NCI-H226 (cell line): Measurements from ENCODE around the gene CATSPERE.
"Not testable (repeated sequence)": the region's sequence is repeated elsewhere in the genome, so short reads cannot be mapped to it uniquely, and the experiment has no call there.

Source experiments
- DNase-seq: peaks from one replicate; pipeline ENCODE4 v3.0.0-alpha.2; 2015

CATSPERE gene

DNA sequence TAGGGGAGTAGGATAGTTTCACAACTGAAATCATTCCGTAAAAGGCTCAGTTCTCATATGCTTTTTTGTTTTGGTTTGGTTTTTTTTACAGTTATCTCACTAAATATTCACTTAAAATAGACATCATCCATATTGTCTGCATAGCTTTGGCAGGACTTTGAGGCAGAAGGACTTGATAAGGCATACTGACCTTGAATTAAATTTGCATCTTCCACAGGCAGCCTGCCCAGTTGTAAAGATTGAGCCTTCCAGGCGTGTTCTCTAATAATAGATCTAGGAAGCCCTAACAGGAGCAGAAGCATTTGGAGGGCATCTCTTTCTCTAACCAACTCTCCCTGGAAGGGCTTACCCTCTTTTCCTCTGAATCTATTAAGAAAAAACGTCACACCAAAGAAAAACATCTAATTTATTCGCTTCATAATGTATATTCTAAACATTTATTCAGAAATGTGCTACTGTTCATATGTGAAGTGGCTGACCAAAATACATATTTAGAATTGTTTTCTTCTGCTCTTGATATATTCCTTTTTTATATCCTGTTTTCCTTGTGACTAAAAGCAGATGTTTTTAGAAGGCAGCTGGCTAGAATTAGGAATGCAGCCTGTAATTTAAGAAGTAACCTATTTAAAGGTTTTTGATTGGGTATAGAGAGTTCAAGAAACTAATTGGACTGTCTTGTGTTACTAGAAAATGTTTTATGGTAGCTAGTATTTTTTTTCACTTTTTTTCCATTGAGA lies 212.0 kb downstream of the CATSPERE start:
- DNase-seq: no peak

DNA sequence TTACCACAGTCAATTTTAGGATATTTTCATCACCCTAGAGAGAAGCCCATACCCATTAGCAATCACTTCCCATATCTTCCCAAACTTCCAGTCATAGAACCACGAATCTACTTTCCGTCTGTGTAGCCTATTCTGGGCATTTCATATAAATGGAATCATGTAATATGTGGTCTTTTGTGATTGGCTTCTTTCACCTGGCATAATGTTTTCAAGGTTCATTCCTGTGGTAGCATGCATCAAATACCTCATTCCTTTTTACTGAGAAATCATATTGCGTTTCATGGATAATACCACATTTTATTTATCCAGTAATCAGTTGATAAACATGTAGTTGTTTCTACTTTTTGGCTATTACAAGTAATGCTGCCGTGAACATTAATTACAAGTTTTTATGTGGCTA lies 213.4 kb downstream of the CATSPERE start:
- peak; percentile 37 for DNase-seq

DNA sequence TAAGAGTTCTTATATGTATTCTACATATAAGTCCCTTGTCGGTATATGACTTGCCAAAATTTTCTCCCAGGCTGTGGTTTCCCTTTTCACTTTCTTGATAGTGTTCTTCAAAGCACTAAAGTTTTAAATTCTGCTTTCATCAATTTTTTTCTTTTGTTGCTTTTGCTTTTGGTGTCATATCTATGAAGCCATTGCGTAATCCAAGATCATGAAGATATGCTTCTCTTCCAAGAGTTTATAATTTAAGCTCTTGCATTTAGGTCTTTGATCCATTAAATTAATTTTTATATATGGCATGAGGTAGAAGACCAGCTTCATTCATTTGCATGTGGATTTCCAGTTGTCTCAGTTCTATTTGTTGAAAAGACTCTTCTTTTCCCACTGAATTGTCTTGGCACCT lies 214.1 kb downstream of the CATSPERE start:
- DNase-seq: no peak

DNA sequence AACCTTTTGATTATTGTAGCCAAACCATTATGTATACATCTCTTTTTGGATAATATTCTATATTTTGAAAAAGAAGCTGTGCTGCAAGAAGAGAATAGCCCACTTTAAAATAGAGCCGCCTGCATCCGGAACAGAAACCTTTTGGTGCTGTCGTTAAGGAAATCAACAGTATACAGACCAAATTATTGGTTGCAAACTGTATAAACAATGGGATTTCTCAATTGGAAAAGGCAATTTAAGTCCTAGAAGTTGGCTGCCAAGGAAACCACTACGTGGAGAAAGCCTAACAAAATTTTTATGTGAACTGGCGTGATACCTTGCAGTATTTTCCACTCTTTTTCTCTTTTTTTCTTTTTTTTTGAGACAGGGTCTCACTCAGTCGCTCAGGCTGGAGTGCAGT lies 217.6 kb downstream of the CATSPERE start:
- DNase-seq: no peak

DNA sequence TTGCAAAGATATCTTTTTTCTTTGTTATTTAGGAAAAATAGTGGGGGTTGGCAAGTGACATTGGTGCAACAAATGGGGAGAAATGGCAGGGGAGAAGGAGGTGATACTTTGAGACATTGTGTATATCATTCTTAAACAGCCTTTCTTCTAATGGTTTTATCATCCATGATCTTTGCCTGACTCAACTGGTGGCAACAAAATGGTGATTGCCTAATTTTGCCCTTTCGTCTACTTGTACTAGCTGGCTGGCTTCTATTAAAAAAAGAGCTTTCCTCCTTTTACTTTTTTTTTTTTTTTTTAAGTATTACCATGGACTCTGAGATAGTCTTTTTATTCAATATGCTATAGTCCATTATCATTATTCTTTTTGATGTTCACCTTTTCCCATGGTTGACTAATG lies 219.6 kb downstream of the CATSPERE start:
- no peak for DNase-seq

DNA sequence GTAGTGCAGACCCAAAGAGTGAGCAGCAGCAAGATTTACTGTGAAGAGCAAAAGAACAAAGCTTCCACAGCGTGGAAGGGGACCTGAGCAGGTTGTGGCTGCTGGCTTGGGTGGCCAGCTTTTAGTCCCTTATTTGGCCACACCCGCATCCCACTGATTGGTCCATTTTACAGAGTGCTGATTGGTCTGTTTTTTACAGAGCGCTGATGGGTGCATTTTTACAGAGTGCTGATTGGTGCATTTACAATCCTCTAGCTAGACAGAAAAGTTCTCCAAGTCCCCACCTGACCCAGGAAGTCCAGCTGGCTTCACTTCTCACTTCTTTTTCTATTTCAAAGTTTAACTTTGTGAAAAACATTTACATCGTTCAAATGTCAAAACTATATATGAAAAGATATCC lies 221.0 kb downstream of the CATSPERE start:
- not testable (repeated sequence) for DNase-seq
